Glomerular visceral epithelial cell (primary cell): Measurements from ENCODE around the gene USB1.

ENCODE experiments used
- DNase-seq: peaks from one replicate; pipeline ENCODE4 v3.0.0-alpha.2; 2016; ENCODE audit errors: extremely low spot score

Gene USB1

GRCh38 chr16:58019866-58020538 is 18.8 kb downstream of the USB1 start:
- DNase-seq = no peak

- peak; percentile 38 for DNase-seq
Measured at GRCh38 chr16:58020628-58021521, 19.7 kb downstream of the USB1 start.

- peak; percentile 51 for DNase-seq
Measured at GRCh38 chr16:58021661-58022551, 20.7 kb downstream of the USB1 start.

- DNase-seq = peak; percentile 70
Measured at GRCh38 chr16:58022601-58023371, 21.6 kb downstream of the USB1 start.

- no peak for DNase-seq
Measured at GRCh38 chr16:58024486-58025350, 23.5 kb downstream of the USB1 start.

- peak; percentile 62 for DNase-seq
Measured at GRCh38 chr16:58025351-58026138, 24.3 kb downstream of the USB1 start, which contains the start of gene MMP15. MMP15 (plus strand) TSS chr16:58025754; CDS start chr16:58026351, 597 bp downstream.

- DNase-seq = peak; percentile 43
Measured at GRCh38 chr16:58026139-58026704, 25.0 kb downstream of the USB1 start.

GRCh38 chr16:58026705-58027160 is 25.5 kb downstream of the USB1 start:
- DNase-seq = no peak

- peak; percentile 40 for DNase-seq
Measured at GRCh38 chr16:58027161-58027915, 26.1 kb downstream of the USB1 start.

- no peak for DNase-seq
Measured at GRCh38 chr16:58027916-58028455, 26.8 kb downstream of the USB1 start.

GRCh38 chr16:58028541-58029070 is 27.4 kb downstream of the USB1 start:
- no peak for DNase-seq

- DNase-seq = no peak
Measured at GRCh38 chr16:58029410-58029809, 28.2 kb downstream of the USB1 start.

- no peak for DNase-seq
Measured at GRCh38 chr16:58030136-58030840, 29.1 kb downstream of the USB1 start.

GRCh38 chr16:58031016-58031800 is 30.0 kb downstream of the USB1 start:
- no peak for DNase-seq

- DNase-seq = no peak
Measured at GRCh38 chr16:58032710-58033293, 31.6 kb downstream of the USB1 start.
